Measurements from ENCODE around the gene NOS1AP. TPM values are rescaled to one million over a fixed set of nuclear protein-coding genes. Genes with fewer than 3 reads are reported as not detected.

The NOS1AP gene
- total and polyA plus RNA-seq, 7 experiments from 2014 or later: 0.08 to 0.15 TPM; not detected in 5

GRCh38 chr1:162359523-162360236 is 290.2 kb downstream of the NOS1AP start:
- Histone ChIP-seq H3K27me3 (ENCODE audit: control insufficient read depth in 2 of 2, insufficient read depth in 2 of 2, low read length in 2 of 2) (no peaks in the 10 kb centered on the region), H3K4me3 (ENCODE audit: low read length) (no peak overlapping the region), H3K27ac (ENCODE audit: low read depth, low read length) (no peak overlapping the region), H3K9me3 (ENCODE audit: control insufficient read depth in 2 of 3, low read length in 3 of 3) (no peaks in the 10 kb centered on the region), H3K36me3 (ENCODE audit: control insufficient read depth in 2 of 3, insufficient read depth in 3 of 3, low read length in 3 of 3) (no peaks in the 10 kb centered on the region), H3K4me1 (ENCODE audit: control insufficient read depth in 2 of 2, insufficient read depth in 2 of 2, low read length in 2 of 2) (no peaks in the 10 kb centered on the region)
- Mint-ChIP-seq H3K27ac (no peak overlapping the region), H3K36me3 (no peaks in the 10 kb centered on the region), H3K4me3 (no peak overlapping the region), H3K9me3 (no peaks in the 10 kb centered on the region), H3K4me1 (no peaks in the 10 kb centered on the region), H3K27me3 (peaks cover 0 to 20% (median 16%) of the 10 kb centered on the region in 5 donors)
- ChIA-PET POLR2A (no interaction called here), CTCF (no interaction called here)
- intact Hi-C loops (cut with micrococcal nuclease): loop anchor here in 1 of 2 donors (10.0 kb wide), 1 partner anchor 265 kb away; no protein-coding TSS in a partner anchor
- ATAC-seq: no peak
- DNase-seq: no peak

GRCh38 chr1:162360237-162360873 is 290.9 kb downstream of the NOS1AP start:
- POLR2A ChIA-PET: no interaction called here
- no peak overlapping the region for H3K4me3 Mint-ChIP-seq
- peaks cover 0 to 23% (median 16%) of the 10 kb centered on the region in 5 donors for H3K27me3 Mint-ChIP-seq
- no peak overlapping the region for H3K27ac Mint-ChIP-seq
- Histone ChIP-seq H3K4me3 (ENCODE audit: low read length) (no peak overlapping the region), H3K27ac (ENCODE audit: low read depth, low read length) (no peak overlapping the region), H3K4me1 (ENCODE audit: control insufficient read depth in 2 of 2, insufficient read depth in 2 of 2, low read length in 2 of 2) (no peaks in the 10 kb centered on the region), H3K9me3 (ENCODE audit: control insufficient read depth in 2 of 3, low read length in 3 of 3) (no peaks in the 10 kb centered on the region), H3K36me3 (ENCODE audit: control insufficient read depth in 2 of 3, insufficient read depth in 3 of 3, low read length in 3 of 3) (no peaks in the 10 kb centered on the region), H3K27me3 (ENCODE audit: control insufficient read depth in 2 of 2, insufficient read depth in 2 of 2, low read length in 2 of 2) (no peaks in the 10 kb centered on the region)
- H3K9me3 Mint-ChIP-seq: no peaks in the 10 kb centered on the region
- no peaks in the 10 kb centered on the region for H3K36me3 Mint-ChIP-seq
- DNase-seq: no peak
- CTCF ChIA-PET: no interaction called here
- intact Hi-C loops (cut with micrococcal nuclease): no loop called here
- no peaks in the 10 kb centered on the region for H3K4me1 Mint-ChIP-seq
- no peak for ATAC-seq

DNA sequence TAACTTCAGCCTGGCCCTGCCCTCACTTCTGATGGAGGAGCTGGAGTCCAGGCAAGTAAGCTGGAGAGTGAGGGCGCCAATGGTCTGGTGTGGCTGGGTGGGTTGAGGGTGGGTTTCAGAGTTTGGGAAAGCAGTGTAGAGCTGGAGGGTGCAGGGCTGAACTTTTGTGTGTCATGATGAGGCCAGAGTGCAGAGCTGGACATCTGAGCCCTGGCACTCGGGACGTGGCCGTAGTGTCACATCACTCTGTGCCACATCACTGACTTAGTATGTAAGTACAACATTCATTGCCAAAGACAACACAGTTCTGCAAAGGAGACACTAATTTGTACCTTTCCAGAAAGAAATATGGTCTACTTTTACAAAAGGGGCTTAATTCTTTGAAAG is 291.4 kb downstream of the NOS1AP start:
- POLR2A ChIA-PET: no interaction called here
- intact Hi-C loops (cut with micrococcal nuclease): no loop called here
- Histone ChIP-seq H3K27ac (ENCODE audit: low read depth, low read length) (no peak overlapping the region), H3K4me1 (ENCODE audit: control insufficient read depth in 2 of 2, insufficient read depth in 2 of 2, low read length in 2 of 2) (no peaks in the 10 kb centered on the region), H3K4me3 (ENCODE audit: low read length) (no peak overlapping the region), H3K27me3 (ENCODE audit: control insufficient read depth in 2 of 2, insufficient read depth in 2 of 2, low read length in 2 of 2) (no peaks in the 10 kb centered on the region), H3K36me3 (ENCODE audit: control insufficient read depth in 2 of 3, insufficient read depth in 3 of 3, low read length in 3 of 3) (no peaks in the 10 kb centered on the region), H3K9me3 (ENCODE audit: control insufficient read depth in 2 of 3, low read length in 3 of 3) (no peaks in the 10 kb centered on the region)
- no peak overlapping the region for H3K27ac Mint-ChIP-seq
- peaks cover 0 to 20% (median 16%) of the 10 kb centered on the region in 5 donors for H3K27me3 Mint-ChIP-seq
- no peak overlapping the region for H3K4me3 Mint-ChIP-seq
- no peaks in the 10 kb centered on the region for H3K4me1 Mint-ChIP-seq
- no peak for DNase-seq
- H3K9me3 Mint-ChIP-seq: no peaks in the 10 kb centered on the region
- CTCF ChIA-PET: no interaction called here
- ATAC-seq: no peak
- H3K36me3 Mint-ChIP-seq: no peaks in the 10 kb centered on the region

DNA sequence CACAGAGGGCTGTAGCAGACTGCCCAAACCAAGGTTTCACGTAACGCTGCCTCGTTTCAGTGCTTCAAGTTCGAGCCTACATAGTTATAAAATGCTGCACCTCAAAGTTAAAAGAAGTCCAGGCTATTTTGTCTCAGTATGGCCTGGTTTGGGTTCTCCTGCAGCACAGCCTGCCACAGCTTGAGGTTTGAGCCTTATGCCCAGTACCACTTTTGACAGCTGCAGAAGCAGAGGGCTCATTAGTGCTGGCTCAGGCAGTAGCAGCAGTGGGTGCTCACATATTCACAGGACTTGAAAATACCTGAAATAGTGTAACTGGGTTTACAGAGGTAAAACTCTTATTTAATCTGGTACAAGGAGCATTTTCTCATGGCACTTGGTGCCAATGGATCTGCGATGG is 291.9 kb downstream of the NOS1AP start:
- Mint-ChIP-seq H3K4me3 (no peak overlapping the region), H3K27me3 (peaks cover 0 to 20% (median 16%) of the 10 kb centered on the region in 5 donors), H3K9me3 (no peaks in the 10 kb centered on the region), H3K4me1 (no peaks in the 10 kb centered on the region), H3K27ac (no peak overlapping the region), H3K36me3 (no peaks in the 10 kb centered on the region)
- H3K9me3 ChIP-seq (ENCODE audit: control insufficient read depth in 2 of 3, low read length in 3 of 3): no peaks in the 10 kb centered on the region
- intact Hi-C loops (cut with micrococcal nuclease): no loop called here
- ATAC-seq (no peak), DNase-seq (no peak)
- no peak overlapping the region for H3K4me3 ChIP-seq (ENCODE audit: low read length)
- no peak overlapping the region for H3K27ac ChIP-seq (ENCODE audit: low read depth, low read length)
- ChIA-PET CTCF (no interaction called here), POLR2A (no interaction called here)
- no peaks in the 10 kb centered on the region for H3K27me3 ChIP-seq (ENCODE audit: control insufficient read depth in 2 of 2, insufficient read depth in 2 of 2, low read length in 2 of 2)
- no peaks in the 10 kb centered on the region for H3K4me1 ChIP-seq (ENCODE audit: control insufficient read depth in 2 of 2, insufficient read depth in 2 of 2, low read length in 2 of 2)
- H3K36me3 ChIP-seq (ENCODE audit: control insufficient read depth in 2 of 3, insufficient read depth in 3 of 3, low read length in 3 of 3): no peaks in the 10 kb centered on the region

GRCh38 chr1:162363823-162364222 is 294.3 kb downstream of the NOS1AP start:
- no peak for ATAC-seq
- no peak for DNase-seq
- no peaks in the 10 kb centered on the region for H3K27me3 ChIP-seq (ENCODE audit: control insufficient read depth in 2 of 2, insufficient read depth in 2 of 2, low read length in 2 of 2)

GRCh38 chr1:162364498-162364897 is 295.0 kb downstream of the NOS1AP start:
- H3K36me3 Mint-ChIP-seq: no peaks in the 10 kb centered on the region
- Histone ChIP-seq H3K36me3 (ENCODE audit: control insufficient read depth in 2 of 3, insufficient read depth in 3 of 3, low read length in 3 of 3) (no peaks in the 10 kb centered on the region), H3K27ac (ENCODE audit: low read depth, low read length) (no peak overlapping the region), H3K4me1 (ENCODE audit: control insufficient read depth in 2 of 2, insufficient read depth in 2 of 2, low read length in 2 of 2) (no peaks in the 10 kb centered on the region), H3K4me3 (ENCODE audit: low read length) (no peak overlapping the region), H3K9me3 (ENCODE audit: control insufficient read depth in 2 of 3, low read length in 3 of 3) (no peaks in the 10 kb centered on the region), H3K27me3 (ENCODE audit: control insufficient read depth in 2 of 2, insufficient read depth in 2 of 2, low read length in 2 of 2) (no peaks in the 10 kb centered on the region)
- ChIA-PET CTCF (no interaction called here), POLR2A (no interaction called here)
- H3K27me3 Mint-ChIP-seq: peaks cover 0 to 11% (median 8%) of the 10 kb centered on the region in 5 donors
- no peak overlapping the region for H3K4me3 Mint-ChIP-seq
- no peak for ATAC-seq
- intact Hi-C loops (cut with micrococcal nuclease): no loop called here
- peak overlapping the region in 1 of 9 donors; percentile 57 for H3K27ac Mint-ChIP-seq
- DNase-seq: no peak
- H3K4me1 Mint-ChIP-seq: no peaks in the 10 kb centered on the region
- no peaks in the 10 kb centered on the region for H3K9me3 Mint-ChIP-seq

More at GRCh38 chr1:162363823-162364222, 294.3 kb downstream of the NOS1AP start:
- H3K27ac Mint-ChIP-seq: no peak overlapping the region
- H3K4me3 ChIP-seq (ENCODE audit: low read length): no peak overlapping the region
- H3K4me3 Mint-ChIP-seq: no peak overlapping the region
- no peaks in the 10 kb centered on the region for H3K4me1 Mint-ChIP-seq
- no peaks in the 10 kb centered on the region for H3K9me3 ChIP-seq (ENCODE audit: control insufficient read depth in 2 of 3, low read length in 3 of 3)
- POLR2A ChIA-PET: no interaction called here
- intact Hi-C loops (cut with micrococcal nuclease): no loop called here
- H3K4me1 ChIP-seq (ENCODE audit: control insufficient read depth in 2 of 2, insufficient read depth in 2 of 2, low read length in 2 of 2): no peaks in the 10 kb centered on the region
- no peaks in the 10 kb centered on the region for H3K36me3 Mint-ChIP-seq
- no peaks in the 10 kb centered on the region for H3K9me3 Mint-ChIP-seq
- CTCF ChIA-PET: no interaction called here
- no peaks in the 10 kb centered on the region for H3K36me3 ChIP-seq (ENCODE audit: control insufficient read depth in 2 of 3, insufficient read depth in 3 of 3, low read length in 3 of 3)
- H3K27ac ChIP-seq (ENCODE audit: low read depth, low read length): no peak overlapping the region
- peaks cover 0 to 11% (median 8%) of the 10 kb centered on the region in 5 donors for H3K27me3 Mint-ChIP-seq

Measured in naive thymus-derived CD4-positive, alpha-beta T cell (primary cell).